NCI-H1436 treated with DMSO at 0.1 percent for 48 hours (cell line): ENCODE data around the gene ITGA3.

Experiments
- DNase-seq: peaks from one replicate; lab custom pipeline; 2025; lab: John Stamatoyannopoulos, UW

ITGA3 gene

DNA sequence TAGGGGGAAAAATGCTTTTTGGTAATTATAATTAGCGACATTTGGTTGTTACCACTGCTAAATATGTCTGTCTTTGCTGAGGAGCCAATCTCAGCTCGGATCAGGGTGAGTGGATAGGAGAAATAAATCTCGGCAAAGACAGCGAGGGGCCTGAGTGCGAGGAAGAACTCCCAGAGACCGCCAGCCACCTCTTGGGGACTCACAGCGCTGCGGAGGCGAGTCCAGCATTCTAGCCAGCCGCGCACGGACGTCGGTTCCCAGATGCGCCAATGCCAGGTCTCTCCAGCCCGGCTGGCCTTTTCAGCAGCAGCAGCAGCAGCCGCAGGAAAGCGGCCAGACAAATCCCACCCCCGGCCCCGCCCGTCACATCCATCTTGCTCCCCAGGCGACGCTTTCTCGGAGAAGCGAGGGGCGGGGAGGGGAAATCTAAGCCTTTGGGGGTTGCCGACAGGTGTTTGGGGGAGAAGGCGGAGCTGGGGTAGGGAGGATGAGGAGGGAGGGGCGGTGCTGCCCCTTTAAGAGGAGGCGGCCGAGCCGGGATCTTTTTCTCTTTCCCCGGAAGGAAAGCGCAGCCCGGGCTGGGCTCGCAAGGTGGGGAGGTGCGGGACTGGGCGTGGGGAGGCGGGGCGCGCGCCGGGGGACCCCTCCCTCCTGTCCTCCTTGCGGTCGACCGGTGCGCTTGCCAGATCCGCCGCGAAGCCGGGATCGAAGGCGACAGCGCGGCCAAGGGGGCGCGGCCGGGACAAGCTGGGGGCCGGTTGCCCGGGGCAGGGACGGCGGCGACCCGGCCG is at the start of gene ITGA3:
Gene ITGA3 (plus strand): TSS at position 685 of the 791 bp plus-strand sequence. CDS start 330 bp downstream, outside the sequence.
- peak; percentile 80 for DNase-seq

DNA sequence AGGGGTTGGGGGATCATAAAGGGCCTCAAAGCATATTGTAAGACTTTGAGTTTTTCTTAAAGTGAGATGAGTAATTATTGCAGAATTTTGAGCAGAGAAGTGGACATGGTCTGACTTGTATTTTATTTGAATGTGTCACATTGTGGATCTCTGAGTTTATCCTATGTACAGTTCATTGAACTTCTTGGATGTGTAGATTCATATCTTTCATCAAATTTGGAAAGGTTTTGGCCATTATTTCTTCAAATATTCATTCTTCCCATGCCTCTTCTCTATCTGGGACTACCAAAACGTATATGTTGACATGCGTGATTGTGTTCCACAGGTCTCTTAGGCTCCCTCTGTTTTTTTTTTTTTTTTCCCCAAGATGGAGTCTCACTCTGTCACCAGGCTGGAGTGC is 46.6 kb upstream of the ITGA3 start:
- DNase-seq, result no peak

DNA sequence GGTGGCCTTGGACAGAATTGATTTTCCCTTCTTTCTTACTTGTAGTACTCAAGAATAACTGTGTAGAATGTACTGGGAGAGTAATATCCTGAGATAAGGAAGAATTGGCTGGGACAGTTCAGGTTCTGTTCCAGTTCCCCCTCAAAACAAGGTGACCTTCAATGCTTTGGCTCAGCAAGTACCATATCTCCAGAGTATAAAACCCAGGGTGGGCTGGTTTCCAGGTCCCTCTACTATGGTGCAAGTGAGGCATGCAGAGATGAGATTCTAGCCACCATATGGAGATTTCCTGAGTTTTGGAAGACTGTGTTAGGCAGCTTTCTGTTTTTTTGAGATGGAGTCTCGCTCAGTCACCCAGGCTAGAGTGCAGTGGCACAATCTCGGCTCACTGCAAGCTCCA is 42.8 kb upstream of the ITGA3 start:
- no peak for DNase-seq

DNA sequence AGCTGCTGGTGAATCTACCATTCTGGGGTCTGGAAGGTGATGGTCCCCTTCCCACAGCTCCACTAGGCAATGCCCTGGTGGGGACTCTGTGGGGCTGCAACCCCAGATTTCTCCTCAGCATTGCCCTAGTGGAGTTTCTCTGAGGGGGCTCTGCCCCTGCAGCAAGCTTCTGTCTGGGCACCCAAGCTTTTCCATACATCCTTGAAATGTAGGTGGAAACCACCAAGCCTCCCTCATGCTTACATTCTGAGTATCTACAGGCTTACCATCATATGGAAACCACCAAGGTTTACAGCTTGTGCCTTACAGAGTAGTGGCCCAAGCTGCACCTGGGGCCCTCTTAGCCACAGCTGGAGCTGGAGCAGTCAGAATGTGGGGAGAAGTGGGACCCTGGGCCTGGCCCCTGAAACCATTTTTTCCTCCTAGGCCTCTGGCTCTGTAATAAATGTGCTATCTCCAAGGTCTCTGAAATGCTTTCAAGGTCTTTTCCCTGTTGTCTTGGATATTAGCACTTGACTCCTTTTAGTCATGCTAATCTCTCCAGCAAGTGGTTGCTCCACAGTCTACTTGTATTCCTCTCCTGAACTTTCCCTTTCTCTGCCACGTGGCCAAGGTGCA is 41.3 kb upstream of the ITGA3 start:
- no peak for DNase-seq

DNA sequence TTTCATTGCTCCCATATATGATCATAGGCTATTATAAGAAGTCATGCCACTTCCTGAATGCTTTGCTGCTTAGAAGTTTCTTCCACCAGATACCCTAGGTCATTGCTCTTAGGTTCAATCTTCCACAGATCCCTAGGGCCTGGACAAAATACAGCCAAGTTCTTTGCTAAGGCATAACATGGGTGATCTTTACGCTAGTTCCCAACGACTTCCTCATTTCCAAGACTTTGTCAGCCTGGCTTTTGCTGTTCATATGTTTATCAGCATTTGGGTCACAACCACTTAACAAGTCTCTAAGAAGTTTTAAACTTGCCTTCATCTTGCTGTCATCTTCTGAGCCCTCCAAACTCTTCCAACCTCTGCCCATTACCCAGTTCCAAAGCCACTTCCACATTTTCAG is 40.8 kb upstream of the ITGA3 start:
- DNase-seq, result no peak

DNA sequence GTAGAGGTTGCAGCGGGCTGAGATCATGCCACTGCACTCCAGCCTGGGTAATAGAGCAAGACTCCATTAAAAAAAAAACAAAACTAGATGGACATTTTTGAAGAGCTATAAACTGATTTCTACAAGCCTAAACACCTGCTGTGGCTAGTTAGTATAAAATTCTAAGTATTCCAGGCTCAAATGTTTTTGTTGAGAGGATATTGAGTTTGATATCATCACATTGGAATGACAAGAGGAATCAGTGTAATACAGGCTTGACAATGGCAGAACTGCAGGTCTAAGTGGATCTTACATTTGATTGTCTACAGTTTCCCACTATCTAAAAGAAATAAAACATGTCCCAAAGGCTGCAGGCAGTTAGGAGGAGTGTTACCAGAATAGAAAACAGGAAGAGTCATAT is 37.0 kb upstream of the ITGA3 start:
- DNase-seq, result no peak

DNA sequence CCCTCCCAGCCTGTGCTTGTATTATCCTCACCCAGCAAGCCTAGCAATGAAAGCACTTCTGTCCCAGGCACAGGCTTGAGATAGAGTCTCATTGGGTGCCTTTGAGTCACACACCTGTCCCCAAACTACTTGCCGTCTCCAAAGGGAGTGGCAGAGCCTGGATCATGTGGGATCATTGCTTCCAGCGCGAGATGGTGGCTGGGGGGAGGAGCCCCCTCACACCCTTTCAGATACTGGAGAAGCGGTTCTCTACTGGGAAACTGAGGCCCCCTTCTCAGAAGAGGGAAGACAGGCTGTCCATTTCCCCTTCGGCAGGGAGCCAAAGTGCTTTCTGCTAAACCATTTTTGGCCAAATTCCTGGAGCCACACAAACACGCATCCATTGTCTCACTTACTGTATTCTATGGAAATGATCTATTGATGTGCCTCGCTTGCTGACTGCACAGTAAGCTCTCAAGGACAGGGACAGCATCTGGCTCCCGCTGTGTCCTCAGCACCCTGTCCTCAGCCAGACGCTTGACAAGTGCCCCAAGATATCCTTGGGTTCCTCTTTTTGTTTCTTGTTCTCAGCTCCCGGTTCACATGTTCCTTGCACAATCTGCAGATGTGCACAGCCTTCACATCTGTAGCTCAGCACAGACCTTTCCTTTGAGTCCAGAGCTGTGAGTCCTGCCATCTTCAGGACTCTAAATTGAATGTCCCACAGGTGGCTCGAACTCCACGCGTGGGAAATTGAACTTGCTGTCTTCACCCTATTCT is 34.9 kb upstream of the ITGA3 start:
- DNase-seq, result no peak

DNA sequence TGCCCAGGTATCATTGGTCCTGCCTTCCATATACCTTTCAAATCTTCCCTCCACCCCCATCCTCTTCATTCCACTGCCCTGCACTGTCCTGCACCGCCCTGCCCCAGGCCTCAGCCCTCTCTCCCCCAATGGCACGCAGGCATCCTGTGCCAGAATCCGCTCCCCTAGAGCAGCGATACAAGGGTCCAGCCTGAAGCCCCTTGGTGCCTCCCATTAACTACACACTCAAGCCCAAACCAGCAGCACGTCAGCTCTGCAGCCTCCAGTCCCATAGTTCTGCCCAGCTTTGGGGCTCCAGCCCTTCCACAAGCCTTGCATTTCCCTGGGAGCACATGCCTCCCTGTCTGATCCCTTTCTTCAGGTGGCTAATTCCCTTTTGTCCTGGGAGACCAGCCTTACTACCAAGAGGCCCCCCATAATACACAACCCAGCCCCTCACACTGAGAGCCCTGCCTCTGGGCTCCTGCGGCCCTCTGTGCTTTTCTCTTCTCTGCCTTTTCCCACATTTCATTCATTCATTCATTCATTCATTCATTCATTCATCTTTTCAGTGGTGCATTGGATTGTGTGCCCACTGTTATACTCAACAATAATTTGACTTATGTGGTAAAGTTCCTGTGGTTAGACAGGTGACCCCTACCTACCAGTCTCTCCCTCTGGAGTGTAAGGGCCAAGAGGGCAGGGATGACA is 34.1 kb upstream of the ITGA3 start:
- no peak for DNase-seq

DNA sequence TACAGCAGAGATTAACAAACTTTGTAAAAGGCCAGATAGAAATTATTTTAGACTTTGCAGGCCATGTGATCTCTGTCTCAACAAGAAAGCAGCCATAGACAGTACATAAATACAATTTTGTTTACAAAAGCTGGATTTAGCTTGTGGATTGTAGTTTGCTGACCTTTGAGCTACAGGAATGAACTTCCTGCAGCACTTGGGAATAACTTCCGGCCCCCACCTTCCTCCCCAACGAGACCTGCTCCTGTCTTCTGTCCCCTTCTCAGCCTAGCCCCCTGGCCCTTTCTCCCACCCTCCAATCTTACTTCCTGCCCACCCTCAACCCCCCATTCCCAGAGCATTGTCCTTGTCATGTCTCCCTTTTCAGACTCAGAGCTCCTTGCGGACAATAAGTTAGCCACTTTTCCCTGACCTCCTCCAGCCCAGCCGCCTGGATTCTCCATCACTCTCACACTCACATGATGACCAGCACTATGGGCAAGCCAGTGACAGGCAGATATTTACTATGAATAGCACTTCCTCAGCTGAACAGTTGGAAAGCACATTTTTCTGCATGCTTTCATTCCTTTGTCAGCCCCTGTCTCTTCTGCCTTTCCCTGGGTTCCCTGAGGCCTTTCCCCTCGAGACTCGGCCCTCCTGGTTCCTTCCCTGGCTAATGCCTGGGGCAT is 33.3 kb upstream of the ITGA3 start:
- no peak for DNase-seq

DNA sequence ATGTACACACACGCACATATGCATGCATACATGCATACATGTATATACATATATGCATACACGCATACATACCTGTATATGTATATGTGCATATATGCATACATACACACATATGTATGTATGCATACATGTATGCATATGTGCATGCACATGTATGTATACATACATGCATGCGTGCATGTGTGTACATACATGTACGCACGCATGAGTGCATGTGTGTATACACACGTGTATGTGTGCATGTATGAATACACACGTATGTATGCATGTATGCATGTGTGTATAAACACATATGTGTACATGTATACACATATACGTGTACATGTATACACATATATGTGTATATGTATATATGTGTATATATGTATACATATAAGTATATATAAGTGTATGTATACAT is 32.4 kb upstream of the ITGA3 start:
- no peak for DNase-seq

DNA sequence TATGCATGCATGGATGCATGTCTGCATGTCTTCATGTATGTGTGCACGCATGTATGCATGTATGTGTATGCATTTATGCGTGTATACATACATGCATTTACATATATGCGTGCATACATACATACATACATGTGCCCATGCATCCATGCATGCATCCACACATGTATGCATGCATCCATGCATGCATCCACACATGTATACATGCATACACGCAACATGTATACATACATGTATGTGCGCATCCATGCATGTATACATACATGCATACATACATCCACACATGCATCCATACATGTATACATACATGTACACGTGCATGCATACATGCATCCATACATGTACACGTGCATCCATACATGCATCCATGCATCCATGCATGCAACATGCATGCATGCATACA is 31.1 kb upstream of the ITGA3 start:
- DNase-seq, result no peak

DNA sequence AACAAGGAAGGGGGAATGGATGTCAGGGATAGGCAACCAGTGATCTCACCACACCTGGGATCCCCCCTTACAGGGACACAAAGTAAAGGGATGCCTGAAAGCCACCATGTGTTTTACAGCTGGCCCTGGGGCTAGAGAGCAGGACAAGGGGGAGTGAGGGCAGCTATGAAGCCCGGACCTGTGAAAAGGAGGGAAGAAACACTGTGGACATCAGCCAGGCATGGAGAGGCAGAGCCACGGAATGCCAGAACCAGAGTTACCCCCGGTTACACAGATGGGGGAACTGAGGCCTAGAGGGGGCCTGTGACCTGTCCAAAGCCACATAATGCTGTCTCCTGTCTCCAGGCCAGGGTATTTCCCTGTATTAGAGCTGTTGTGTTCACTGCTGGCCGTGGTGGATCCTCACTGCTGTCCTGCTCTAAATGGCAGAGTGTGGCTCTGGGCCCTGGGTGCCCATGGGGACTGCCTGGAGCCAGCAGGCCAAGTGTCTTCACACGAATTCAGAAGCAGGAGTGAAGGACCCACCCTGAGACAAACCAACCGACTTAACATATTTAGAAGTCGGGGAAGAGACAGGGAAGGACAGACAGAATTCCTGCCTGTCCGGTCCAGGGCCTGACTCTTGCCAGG is 29.7 kb upstream of the ITGA3 start:
- no peak for DNase-seq

DNA sequence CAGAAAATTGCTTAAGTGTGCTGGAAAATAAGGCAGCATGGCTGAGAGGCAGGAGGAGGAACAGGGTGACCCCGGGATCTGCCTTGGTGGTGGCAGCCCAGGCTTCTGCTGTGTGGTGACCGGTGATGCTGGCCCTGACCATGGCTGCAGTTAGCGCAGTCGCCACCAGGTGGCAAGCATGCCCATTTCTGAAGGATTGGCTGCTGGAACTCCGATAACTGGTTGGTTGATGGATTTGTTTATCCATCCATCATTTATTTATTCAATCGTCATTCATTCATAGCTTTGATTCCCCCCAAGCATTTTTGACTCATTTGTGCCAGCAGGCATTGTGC is 29.1 kb upstream of the ITGA3 start:
- peak; percentile 38 for DNase-seq

DNA sequence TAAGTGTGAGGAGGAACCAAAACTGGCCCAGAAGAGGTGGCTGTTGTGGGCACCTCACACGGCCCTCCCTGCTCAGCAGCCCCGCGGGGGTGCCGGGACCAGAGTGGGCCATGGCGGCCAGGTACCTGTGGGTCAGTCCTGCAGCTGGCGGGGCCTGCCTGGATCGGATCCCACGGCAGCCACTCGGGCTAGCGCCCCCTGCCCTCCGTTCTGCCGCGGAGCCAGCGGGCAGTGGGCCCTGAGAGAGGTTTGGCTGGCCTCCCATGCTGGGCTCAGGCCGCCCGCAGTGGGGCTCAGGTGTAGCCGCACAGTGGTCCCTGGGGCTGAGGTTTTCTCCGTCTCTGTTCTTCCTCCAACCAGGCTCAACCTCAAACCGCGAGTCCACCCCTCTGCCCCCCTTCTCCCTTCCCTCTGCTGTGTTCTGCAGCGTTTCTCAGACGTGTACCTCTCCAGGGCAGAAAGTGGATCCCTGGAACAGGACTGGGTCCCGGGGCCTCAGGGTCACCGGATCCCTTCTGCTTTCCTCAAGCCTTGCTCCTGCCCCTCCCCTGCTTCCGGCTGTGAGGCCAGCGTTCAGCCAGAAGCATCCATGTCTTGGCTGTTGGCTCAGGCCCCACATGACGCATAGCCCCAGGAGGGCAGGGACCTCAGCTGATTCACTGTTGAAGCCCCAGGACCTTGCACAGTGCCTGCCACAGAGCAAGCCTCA is 28.6 kb upstream of the ITGA3 start:
- no peak for DNase-seq

DNA sequence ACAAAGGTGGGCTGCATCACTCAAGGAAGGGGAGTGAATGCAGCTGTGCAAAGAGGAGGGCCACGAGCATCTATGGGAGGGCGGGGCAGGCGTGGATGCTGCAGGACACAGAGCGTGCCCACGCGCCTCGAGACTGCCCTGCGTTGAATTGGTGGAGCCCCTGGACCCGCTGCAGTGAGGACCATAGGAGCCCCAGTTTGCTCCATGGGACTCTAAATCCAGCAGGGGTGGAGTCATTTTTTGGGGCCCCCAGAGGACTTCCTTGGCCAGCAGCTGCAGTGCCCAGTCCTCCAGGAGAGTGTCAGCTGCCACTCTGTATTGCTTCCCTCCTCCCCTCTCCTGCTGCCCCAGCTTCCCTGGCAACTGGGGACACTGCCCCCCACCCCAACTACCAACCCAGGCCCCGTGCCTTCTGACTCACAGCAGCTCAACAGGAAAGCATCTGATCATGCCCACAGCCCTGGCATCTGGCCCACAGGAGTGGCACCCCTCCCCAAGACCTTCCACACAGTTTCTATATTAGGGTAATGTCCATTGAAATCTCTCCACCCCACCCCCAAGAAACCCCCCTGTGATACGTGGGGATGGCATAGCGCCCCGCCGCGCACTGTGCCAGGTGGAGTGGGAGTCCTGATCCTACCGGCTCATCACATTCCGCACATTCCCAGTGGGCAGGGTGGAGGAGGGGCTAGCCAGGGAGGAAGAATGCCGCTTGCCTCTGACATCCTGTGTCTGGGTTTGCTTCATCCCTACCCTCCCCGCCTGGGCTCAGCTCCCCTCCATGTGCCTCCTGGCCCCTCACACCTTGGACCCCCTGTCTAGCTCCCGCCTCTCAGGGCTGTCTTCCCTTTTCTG is 27.8 kb upstream of the ITGA3 start:
- DNase-seq, result no peak

DNA sequence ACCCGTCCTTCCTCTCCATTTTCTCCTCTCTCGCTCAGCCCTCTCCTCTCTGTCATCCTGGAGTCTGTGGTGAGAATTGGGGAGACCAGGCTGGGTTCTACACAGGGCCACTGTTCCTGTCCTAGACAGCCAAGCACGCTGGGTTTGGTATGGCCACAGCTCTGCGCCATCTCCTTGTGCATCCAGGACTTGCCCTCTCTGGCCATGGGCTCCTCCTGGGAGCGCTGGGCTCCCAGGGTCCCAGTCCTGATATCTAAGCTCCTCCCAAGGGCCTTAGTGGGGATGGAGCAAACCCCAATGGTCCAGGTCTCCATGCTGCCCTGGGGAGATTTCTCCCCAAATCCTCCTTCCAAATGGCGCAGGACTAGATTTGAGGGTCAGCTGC is 27.2 kb upstream of the ITGA3 start:
- DNase-seq, result no peak

DNA sequence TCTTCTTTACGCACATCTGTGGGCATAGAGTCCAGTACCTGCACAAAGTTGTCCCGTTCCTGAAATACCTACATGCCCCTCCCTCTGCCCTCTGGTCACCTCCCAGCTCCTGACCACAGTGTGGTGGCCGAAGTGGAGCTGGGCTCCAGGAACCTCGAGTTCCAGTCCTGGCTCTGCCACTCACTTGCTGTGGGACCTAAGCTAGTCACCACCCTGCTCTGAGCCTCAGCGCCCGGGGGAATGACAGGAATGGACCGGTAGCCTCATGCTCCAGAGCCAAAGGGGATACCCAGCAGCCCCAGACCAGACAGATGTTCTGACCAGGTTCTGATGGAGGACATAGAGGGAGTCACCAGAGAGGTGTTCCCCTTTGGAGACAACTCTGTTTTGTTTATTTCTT is 26.7 kb upstream of the ITGA3 start:
- DNase-seq, result no peak

DNA sequence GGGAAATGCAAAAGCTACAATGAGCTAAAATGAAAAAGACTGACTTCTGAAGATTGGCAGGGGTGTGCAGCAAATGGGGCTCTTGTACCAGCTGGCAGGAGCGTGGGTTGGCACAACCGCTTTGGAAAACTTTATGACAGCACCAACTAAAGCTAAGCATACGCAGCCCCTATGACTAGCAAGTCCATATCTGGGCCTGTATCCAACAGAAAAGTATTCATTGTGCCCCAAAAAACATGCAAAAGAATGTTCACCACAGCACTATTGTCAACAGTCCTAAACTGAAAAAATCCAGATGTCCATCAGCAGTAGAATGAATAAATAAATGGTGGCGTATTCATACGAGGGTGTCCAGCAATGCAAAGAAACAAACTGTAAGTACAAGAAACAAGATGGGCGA is 22.6 kb upstream of the ITGA3 start:
- DNase-seq, result no peak

DNA sequence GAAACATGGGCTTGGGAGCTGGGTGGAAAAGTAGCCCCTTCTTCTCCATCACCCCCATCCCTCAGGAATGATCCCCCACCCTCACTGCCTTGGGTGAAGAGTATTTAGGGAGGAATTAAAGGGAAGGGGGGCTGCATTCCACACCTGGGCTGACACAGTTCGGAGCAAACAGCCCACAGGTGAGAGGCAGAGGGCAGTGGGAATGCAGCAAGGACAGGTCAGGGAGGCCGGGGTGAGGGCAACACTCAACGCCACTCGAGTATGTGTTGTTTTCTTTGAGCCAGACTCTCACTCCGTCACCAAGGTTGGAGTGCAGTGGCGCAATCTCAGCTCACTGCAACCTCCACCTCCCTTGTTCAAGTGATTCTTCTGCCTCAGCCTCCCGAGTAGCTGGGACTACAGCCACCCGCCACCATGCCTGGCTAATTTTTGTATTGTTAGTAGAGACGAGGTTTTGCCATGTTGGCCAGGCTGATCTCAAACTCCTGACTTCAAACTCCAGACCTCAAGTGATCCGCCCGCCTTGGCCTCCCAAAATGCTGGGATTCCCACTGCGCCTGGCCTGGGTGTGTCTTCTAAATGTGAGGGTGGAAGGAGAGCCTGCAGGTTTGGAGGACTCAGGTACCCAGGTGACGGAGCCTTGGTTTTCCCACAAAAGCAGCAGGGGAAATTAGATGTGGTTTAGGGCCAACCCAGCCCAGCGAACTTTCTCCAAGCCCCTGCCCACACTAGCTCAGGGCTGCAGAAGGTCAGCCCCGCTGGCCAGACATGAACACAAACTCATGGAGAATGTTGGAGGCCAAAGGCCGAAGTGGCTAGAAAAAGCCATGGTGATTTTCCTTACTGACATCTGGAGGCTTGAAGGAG is 21.2 kb upstream of the ITGA3 start:
- DNase-seq, result no peak
